CD4-positive, alpha-beta T cell treated with Interleukin-10 for 1 hour (primary cell): Measurements from ENCODE around the gene METTL14.

ENCODE experiments used
- DNase-seq: peaks from one replicate; pipeline ENCODE4 v3.0.0-alpha.2; 2020

The METTL14 gene

DNA sequence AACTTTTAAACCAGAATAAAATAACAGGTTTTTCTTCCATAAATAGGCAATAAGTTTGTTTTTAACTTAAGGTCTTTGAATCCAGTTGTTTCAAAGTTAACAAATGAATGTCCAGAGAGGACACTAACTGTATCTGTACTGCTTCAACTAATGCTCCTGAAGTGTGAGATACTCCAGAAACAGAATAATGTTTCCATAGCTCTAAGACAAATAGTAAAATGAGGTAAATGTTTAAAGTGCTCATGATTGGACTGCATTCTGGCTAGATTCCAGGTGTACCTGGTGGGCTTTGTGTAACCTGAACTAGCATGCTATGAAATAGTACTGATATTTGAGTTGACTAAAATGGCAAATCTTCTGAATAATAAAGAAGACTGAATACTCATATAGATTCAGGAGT is 51.7 kb downstream of the METTL14 start:
- DNase-seq = no peak

- DNase-seq = no peak
These were observed 52.9 kb downstream of the METTL14 start for GRCh38 chr4:118738090-118738489.

DNA sequence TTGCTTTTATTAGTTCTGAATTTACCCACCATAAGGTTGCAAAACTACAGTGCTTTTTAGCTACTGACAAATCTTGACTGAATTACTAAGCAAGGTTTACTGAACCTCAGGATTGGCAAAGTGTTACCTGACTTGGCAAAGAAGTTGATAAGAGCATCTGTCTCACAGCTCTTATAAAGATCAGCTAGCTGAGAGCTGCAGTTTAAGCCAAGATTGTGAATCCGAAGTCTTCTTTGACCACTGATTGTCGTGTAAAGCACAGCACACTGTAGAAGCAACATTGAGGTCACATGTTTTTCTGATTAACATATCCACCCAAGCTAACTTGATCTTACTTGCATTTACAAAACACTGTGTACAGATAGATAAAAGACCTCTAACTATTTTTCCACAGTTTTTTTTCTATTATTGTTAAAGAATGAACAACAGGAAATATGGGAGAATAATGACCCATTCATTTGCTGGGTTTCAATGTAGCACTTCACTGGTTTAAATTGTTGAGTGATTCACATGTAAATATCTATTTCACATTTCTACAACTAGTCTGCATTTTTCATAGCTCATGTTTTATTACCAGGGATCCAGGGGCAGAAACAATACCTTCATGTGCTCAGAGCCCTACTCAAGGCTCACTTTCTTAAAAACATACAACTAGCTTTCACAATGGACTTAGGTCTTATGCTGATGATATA is 54.0 kb downstream of the METTL14 start:
- no peak for DNase-seq

DNA sequence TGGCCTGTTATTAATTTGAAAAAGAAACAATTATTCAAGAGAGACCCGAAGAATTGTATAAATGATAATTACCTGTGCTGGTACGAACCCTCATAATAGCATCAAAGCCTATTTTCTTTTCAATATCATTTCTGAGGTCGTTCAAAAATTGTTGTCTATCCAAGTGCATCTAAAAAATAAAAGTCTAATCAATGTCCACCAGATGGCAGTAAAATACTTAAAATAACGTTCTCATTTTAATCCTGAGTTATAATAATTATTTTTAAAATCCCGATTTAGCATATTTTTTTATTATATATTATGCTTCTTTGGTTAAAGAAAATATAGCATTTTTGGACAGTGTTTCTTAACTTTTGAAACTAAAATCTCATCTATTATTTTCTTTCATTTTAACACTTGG is 55.7 kb downstream of the METTL14 start:
- DNase-seq = peak; percentile 19

GRCh38 chr4:118741301-118741855 is 56.2 kb downstream of the METTL14 start:
- no peak for DNase-seq

DNA sequence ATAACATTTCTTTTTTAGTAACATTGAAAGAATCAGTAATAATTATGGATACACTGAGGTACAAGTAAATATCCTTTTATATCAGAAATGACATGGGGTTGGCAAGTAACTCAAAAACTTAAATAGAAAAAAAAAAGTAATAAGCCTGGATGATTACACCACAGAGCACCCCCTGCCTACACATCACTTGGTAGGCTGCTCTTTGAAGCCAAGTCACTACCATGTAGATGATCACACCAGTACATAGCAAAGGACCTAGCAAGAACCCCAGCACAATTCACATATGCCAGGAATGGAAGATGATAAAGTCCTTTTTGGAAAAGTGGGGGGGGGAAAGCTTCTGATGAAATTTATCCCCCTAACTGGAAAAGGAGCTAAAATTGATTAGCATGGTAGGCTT is 56.9 kb downstream of the METTL14 start:
- no peak for DNase-seq

- DNase-seq = no peak
These were observed 58.7 kb downstream of the METTL14 start for GRCh38 chr4:118743867-118744266.

GRCh38 chr4:118745357-118745756 is 60.2 kb downstream of the METTL14 start:
- no peak for DNase-seq

- DNase-seq = no peak
These were observed 61.2 kb downstream of the METTL14 start for GRCh38 chr4:118746251-118746919.

GRCh38 chr4:118749347-118749988 is 64.3 kb downstream of the METTL14 start:
- no peak for DNase-seq

DNA sequence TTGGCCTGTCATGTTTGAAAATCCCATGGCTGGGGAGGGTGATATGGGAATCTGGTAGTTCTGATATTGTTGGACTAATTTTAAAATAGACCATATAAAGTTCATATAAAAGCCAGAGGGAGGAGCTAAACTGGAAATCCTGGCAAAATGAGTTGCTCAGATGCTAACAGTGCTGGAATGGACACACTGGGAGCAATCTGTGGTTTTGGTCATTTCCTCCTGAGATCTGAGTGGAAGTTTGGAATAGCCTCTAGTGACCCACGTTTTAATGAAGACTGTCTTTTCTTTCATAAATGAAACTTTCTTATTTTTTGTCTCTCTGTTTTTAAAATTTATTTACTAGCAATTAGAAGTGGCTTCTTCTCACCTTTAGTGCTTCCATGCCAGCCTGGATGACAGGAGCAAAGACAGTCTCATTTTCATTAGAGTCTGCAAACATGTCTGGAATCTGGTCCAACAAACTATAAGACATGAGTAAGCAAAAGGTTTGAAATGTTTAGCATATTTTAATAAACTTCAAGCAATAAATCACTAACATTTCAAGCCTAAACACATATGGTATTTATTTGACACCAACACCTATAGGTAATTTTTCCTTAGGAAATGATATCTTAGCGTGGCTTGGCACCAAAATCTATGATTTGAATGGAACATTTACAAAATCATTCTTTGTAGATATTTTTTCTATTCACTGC is 66.6 kb downstream of the METTL14 start:
- no peak for DNase-seq

GRCh38 chr4:118752551-118752950 is 67.4 kb downstream of the METTL14 start:
- DNase-seq = no peak

DNA sequence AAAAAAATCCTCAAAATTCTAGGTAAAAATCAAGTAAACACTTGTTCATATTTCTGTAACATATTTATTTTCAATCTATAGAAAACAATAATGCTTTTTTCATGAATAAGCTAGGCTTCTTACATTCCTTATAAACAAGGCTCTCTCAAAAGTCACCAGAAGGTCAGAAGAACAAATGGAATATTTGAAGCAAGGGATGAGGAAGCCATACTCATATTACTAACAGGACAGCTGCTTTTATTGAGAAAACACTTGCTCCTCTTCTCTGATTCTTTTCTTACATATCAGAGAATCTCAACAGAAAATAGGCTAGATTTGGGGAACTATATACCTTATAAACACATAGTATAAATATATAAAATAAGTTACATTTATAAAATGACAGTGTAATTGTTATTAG is 67.9 kb downstream of the METTL14 start:
- DNase-seq = no peak

GRCh38 chr4:118753685-118754084 is 68.5 kb downstream of the METTL14 start:
- DNase-seq = no peak

DNA sequence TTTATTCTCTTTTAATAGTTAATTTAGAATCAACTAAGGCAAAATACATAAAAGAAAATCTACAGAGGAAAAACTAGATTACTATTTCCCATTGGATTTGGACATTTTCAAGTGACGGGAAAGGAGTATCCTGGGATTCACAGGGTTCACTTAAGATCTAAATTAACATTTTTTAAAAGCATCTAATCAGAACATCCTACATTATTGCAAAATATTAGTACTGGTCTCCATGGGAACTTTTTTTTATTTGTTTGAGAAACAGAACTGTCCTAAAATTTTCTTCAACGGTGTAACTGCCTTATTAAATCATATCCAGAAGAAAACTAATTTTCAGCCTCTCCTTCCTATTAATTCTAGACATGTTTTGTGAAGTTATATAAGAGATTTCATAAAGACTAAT is 69.7 kb downstream of the METTL14 start:
- DNase-seq = no peak

DNA sequence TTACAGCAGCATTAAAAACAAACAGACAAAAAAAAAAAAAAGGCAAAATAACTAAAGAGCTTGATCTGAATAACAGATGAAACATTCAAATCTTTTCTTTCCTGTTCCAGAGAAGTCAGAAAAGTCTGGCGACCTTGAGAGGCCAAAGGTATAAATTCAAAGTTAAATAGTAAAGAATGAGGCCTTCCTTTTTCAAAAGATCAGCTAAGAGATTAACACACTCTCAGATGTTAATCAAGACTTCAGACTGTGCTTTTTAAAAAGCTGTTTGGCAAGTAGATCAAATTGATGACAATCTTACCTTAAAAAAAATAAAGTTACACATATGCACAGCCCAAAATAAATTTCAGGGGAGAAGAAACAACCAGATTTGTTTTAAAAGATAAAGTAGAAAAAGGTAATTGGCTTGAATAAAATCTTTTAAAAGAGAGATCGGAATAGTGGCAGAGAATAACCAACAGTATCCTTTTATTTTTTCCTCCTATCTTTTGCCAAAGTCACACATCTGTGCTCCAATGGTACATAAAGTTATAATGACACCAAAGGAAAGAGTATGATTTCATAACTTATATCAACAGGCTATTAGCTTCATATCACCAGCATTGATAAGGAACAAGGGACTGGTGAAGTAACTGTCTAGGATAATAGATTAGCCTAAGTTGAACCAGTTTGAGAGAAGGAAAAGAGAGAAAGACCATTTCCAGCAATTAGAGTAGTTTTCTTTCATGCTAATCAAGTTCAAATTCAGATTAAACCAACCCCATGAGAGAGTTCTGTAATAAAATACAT is 70.4 kb downstream of the METTL14 start:
- no peak for DNase-seq

DNA sequence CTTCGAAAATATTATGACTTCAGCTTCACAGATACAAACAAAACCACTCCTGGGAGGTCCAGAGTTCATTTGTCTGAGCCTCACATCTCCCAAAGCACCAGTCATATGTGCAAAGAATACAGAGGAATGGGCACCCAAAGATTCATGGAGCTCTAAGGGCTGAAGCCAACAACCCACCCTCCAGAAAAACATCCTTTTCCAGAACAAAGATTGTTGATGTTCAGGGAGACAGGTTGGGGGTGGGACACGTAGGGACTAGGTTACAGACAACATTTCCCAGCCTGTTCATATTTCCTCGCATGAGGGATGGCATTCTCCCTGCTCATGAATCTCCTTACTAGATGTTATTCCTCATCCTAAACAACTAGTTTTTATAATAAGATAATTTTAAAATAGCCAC is 71.2 kb downstream of the METTL14 start:
- no peak for DNase-seq

DNA sequence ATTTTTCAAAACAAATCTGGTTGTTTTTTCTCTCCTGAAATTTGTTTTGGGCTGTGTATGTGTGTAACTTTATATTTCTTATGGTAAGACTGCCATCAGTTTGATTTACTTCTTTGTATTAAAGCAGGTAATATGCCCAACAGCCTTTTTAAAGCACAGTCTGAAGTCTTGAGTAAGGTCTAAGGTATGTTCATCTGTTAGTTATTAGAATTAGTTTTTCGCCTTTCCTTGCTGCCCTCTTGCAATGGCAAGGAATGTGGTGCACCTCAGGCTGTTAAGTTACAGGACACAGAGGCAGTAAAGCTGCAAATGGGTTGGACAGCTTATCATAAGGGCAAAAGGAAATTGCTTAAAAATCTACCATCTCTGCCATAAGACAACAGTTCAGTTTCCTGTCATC is 71.8 kb downstream of the METTL14 start:
- no peak for DNase-seq

- DNase-seq = no peak
These were observed 72.6 kb downstream of the METTL14 start for GRCh38 chr4:118757761-118758251.

GRCh38 chr4:118758293-118758692 is 73.1 kb downstream of the METTL14 start:
- DNase-seq = no peak

GRCh38 chr4:118759481-118759880 is 74.3 kb downstream of the METTL14 start:
- no peak for DNase-seq

GRCh38 chr4:118760092-118760491 is 74.9 kb downstream of the METTL14 start:
- DNase-seq = no peak
